ENCODE data around the gene SIPA1L2. TPM values are rescaled to one million over a fixed set of nuclear protein-coding genes. Genes with fewer than 3 reads are reported as not detected.

Gene SIPA1L2
- total RNA-seq, 1 experiment from 2014 or later, result 12.5 TPM

DNA sequence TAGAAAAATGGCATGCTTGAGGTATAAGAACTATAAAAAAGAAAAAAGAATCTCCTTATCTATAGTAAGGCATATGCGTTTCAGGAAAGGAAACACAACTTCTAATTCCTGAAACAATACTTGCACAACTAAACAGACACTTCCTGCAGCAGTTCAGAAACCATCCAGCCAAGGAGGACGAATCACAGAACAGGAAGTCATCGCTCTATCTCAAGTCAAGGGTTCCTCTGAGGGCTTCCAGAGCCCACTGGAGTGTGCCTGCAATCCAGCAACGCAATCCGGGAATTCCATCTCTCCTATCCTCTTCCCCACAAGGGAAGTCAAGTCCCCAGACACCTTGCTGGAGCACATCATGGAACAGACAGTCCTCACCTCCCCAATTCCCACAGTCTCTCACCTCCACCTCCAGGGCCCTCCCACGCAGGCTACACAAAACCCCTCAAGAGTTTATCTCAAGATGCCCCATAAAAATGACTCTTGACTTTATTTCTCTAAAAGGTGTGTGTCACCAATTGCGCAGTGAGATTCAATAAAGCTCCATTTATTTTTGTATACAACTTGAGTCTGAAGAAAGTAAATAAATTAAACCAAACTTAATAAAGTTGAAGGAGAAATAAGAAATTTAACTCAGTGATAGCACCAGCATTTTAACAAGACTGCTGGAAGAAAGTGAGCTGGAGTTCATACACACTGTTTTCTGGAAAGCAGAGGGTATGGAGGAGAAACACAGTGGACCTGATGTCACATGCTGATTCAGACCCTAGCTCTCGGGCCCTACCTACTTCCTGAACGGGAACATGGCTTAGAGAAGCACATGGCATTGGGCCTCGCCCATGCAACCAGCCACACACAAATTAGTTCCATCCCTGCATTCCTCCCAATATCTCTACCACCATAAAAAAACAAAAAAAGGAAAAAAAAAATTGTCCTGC lies 39.9 kb downstream of the SIPA1L2 start:
- peaks cover 0 to 11% of the 10 kb centered on the region in 2 experiments; a peak in 1 of 4 replicates for H3K4me1 ChIP-seq (ENCODE audit: control insufficient read depth in 1 of 2, insufficient read depth in 2 of 2, low read length in 2 of 2)
- no peak for ATAC-seq
- H2AFZ ChIP-seq (ENCODE audit: low read depth, low read length, poor library complexity, severe bottlenecking), result no peak overlapping the region
- no peaks in the 10 kb centered on the region for H3K27me3 ChIP-seq (ENCODE audit: insufficient read depth, low read length)
- ChIA-PET CTCF (no interaction called here), RAD21 (ENCODE audit: low non-redundant PET in 1 of 2, low total read pairs in 2 of 2, uncharacterized antibody in 2 of 2, unreplicated experiment in 2 of 2) (no interaction called here), POLR2A (no interaction called here)
- H3K36me3 ChIP-seq (ENCODE audit: control insufficient read depth in 1 of 2, insufficient read depth in 2 of 2, low read length in 2 of 2), result no peaks in the 10 kb centered on the region
- intact Hi-C loops (cut with micrococcal nuclease), result no loop called here
- no peak for DNase-seq (ENCODE audit: low read depth, low spot score)
- no peak overlapping the region for H3K9ac ChIP-seq (ENCODE audit: low read length)
- H3K4me2 ChIP-seq (ENCODE audit: low read length), result no peak overlapping the region
- no peaks in the 10 kb centered on the region for H3K9me2 ChIP-seq (ENCODE audit: insufficient read depth)
- TF ChIP-seq, protein P1, sequence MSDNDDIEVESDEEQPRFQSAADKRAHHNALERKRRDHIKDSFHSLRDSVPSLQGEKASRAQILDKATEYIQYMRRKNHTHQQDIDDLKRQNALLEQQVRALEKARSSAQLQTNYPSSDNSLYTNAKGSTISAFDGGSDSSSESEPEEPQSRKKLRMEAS (IDR thresholded peaks at IDR 0.05), result 0 out of 2 replicates have a peak, but pooled peaks have one; percentile 18
- no peak for TF ChIP-seq YY1 (IDR thresholded peaks at IDR 0.05; ENCODE audit: extremely low read depth, insufficient replicate concordance, low read depth, low read length)
- TF ChIP-seq EGR1 (IDR thresholded peaks at IDR 0.05; ENCODE audit: low read depth), result no peak
- no peak overlapping the region for H3K27ac ChIP-seq (ENCODE audit: low read depth, low read length)
- H4K20me1 ChIP-seq (ENCODE audit: insufficient read depth), result no peaks in the 10 kb centered on the region
- no TSS peak for BruUV-seq (replicated peaks)
- H3K9me3 ChIP-seq (ENCODE audit: control insufficient read depth in 1 of 2, insufficient read depth in 1 of 2, low read depth in 1 of 2, low read length in 2 of 2), result no peaks in the 10 kb centered on the region
- H3K79me2 ChIP-seq (ENCODE audit: insufficient read depth, low read length), result no peaks in the 10 kb centered on the region
- H3K4me3 ChIP-seq (replicated peaks in 1 of 2; ENCODE audit: low read depth in 1 of 2, low read length in 2 of 2), result no peak overlapping the region

DNA sequence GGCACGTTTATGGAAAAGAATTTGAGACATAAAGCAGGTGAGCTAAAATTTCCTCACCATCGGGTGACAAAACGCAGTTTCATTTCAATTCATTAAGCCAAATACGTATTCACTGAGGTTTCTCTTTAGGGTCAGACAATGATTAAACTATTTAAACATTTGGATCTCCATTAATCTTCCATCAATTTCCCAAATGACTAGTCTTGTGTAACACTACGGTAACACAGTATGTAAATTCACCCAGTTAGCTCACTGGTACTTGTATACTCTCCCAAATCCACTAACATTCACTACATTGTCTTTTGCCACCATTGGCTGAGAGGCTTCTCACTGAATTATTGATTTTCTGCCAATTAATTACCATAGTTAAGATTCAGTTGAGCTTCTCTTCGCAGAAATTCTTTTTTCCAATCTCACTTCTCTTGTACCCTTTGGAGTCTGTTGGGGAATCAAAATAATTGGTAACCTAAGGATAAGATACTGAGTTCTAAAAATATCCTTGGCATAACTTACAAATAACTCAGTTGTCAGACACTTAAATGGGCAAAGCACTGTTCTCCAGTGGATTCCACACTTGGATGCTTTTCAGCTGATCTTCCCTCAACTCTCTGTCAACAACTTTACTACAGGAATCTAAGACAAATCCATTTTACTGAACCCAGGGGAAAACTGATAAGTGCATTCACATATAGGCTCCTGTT lies 40.7 kb downstream of the SIPA1L2 start:
- intact Hi-C loops (cut with micrococcal nuclease), result no loop called here
- no TSS peak for BruUV-seq (replicated peaks)
- TF ChIP-seq CEBPB (IDR thresholded peaks at IDR 0.05; ENCODE audit: low read depth), result no peak
- TF ChIP-seq ZFX (IDR thresholded peaks at IDR 0.05), result no peak
- no peak for TF ChIP-seq EZH2 (IDR thresholded peaks at IDR 0.05)
- TF ChIP-seq, protein P1 (IDR thresholded peaks at IDR 0.05), result no peak
- no peak for TF ChIP-seq SIN3A (IDR thresholded peaks at IDR 0.05; ENCODE audit: low read depth)
- TF ChIP-seq CBX3 (IDR thresholded peaks at IDR 0.05; ENCODE audit: low read depth), result no peak
- TF ChIP-seq, protein P2, sequence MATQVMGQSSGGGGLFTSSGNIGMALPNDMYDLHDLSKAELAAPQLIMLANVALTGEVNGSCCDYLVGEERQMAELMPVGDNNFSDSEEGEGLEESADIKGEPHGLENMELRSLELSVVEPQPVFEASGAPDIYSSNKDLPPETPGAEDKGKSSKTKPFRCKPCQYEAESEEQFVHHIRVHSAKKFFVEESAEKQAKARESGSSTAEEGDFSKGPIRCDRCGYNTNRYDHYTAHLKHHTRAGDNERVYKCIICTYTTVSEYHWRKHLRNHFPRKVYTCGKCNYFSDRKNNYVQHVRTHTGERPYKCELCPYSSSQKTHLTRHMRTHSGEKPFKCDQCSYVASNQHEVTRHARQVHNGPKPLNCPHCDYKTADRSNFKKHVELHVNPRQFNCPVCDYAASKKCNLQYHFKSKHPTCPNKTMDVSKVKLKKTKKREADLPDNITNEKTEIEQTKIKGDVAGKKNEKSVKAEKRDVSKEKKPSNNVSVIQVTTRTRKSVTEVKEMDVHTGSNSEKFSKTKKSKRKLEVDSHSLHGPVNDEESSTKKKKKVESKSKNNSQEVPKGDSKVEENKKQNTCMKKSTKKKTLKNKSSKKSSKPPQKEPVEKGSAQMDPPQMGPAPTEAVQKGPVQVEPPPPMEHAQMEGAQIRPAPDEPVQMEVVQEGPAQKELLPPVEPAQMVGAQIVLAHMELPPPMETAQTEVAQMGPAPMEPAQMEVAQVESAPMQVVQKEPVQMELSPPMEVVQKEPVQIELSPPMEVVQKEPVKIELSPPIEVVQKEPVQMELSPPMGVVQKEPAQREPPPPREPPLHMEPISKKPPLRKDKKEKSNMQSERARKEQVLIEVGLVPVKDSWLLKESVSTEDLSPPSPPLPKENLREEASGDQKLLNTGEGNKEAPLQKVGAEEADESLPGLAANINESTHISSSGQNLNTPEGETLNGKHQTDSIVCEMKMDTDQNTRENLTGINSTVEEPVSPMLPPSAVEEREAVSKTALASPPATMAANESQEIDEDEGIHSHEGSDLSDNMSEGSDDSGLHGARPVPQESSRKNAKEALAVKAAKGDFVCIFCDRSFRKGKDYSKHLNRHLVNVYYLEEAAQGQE (IDR thresholded peaks at IDR 0.05; ENCODE audit: low read depth), result no peak
- no peak for TF ChIP-seq EGR1 (IDR thresholded peaks at IDR 0.05; ENCODE audit: low read depth)
- no peak for TF ChIP-seq FOSL1 (IDR thresholded peaks at IDR 0.05; ENCODE audit: low read depth)
- H3K27ac ChIP-seq (ENCODE audit: low read depth, low read length), result no peak overlapping the region
- no peak for ATAC-seq
- ChIA-PET RAD21 (ENCODE audit: low non-redundant PET in 1 of 2, low total read pairs in 2 of 2, uncharacterized antibody in 2 of 2, unreplicated experiment in 2 of 2) (no interaction called here), CTCF (no interaction called here), POLR2A (no interaction called here)
- no peaks in the 10 kb centered on the region for H3K27me3 ChIP-seq (ENCODE audit: insufficient read depth, low read length)
- no peaks in the 10 kb centered on the region for H4K20me1 ChIP-seq (ENCODE audit: insufficient read depth)
- H3K4me2 ChIP-seq (ENCODE audit: low read length), result no peak overlapping the region
- peaks cover 0 to 9% of the 10 kb centered on the region in 2 experiments; a peak in 1 of 4 replicates for H3K4me1 ChIP-seq (ENCODE audit: control insufficient read depth in 1 of 2, insufficient read depth in 2 of 2, low read length in 2 of 2)
- H3K9ac ChIP-seq (ENCODE audit: low read length), result no peak overlapping the region
- H3K9me3 ChIP-seq (ENCODE audit: control insufficient read depth in 1 of 2, insufficient read depth in 1 of 2, low read depth in 1 of 2, low read length in 2 of 2), result no peaks in the 10 kb centered on the region
- H3K4me3 ChIP-seq (replicated peaks in 1 of 2; ENCODE audit: low read depth in 1 of 2, low read length in 2 of 2), result no peak overlapping the region
- H3K36me3 ChIP-seq (ENCODE audit: control insufficient read depth in 1 of 2, insufficient read depth in 2 of 2, low read length in 2 of 2), result no peaks in the 10 kb centered on the region
- H2AFZ ChIP-seq (ENCODE audit: low read depth, low read length, poor library complexity, severe bottlenecking), result no peak overlapping the region
- DNase-seq (ENCODE audit: low read depth, low spot score), result no peak
- no peaks in the 10 kb centered on the region for H3K79me2 ChIP-seq (ENCODE audit: insufficient read depth, low read length)
- no peaks in the 10 kb centered on the region for H3K9me2 ChIP-seq (ENCODE audit: insufficient read depth)

Data from HCT116 (cell line).